OCI-LY7 (cell line): ENCODE measurements around the gene PCDH9. TPM values are rescaled to one million over a fixed set of nuclear protein-coding genes. Genes with fewer than 3 reads are reported as not detected.

Experiments
- BruUV-seq: library from RNA; stranded (reverse); fragments of 400-500 nt; replicated peaks from 2 replicates; lab custom pipeline; 2021; lab: Mats Ljungman, UMichigan
- CTCF ChIA-PET: fragments of 300-600 bp; sonication (Branson Sonifier 250); formaldehyde crosslinking; loops from one replicate; lab custom pipeline; 2022; ENCODE audit warnings: antibody characterized with exemption; ENCODE audit not compliant: unreplicated experiment; lab: Charles Lee
- POLR2A ChIA-PET: fragments of 300-600 bp; sonication (Branson Sonifier 250); formaldehyde crosslinking; loops from one replicate; lab custom pipeline; 2022; ENCODE audit warnings: antibody characterized with exemption; lab: Charles Lee
- DNase-seq: peaks from one replicate; pipeline ENCODE4 v3.0.0-alpha.2; 2015; ENCODE audit warnings: low spot score
- H2AFZ ChIP-seq: fragments of 200-600 bp; sonication (generic), shearing (Covaris generic); 2 replicates; pipeline ENCODE4 v1.6.1; 2014; ENCODE audit warnings: mild to moderate bottlenecking, antibody characterized with exemption, low read length, moderate library complexity
- H3K27ac ChIP-seq: fragments of 200-600 bp; sonication (generic); 2 replicates; pipeline ENCODE4 v1.5.1; 2014; ENCODE audit warnings: mixed run types, low read depth, mild to moderate bottlenecking, moderate library complexity, low read length, inconsistent platforms; ENCODE audit not compliant: poor library complexity, severe bottlenecking
- H3K36me3 ChIP-seq: fragments of 200-600 bp; sonication (generic); 2 replicates; pipeline ENCODE4 v1.6.1; 2014; ENCODE audit warnings: mild to moderate bottlenecking, antibody characterized with exemption, low read length, moderate library complexity, mixed read lengths; ENCODE audit not compliant: insufficient read depth
- H3K4me1 ChIP-seq: fragments of 200-600 bp; sonication (generic); 2 replicates; pipeline ENCODE4 v1.5.1; 2014; ENCODE audit warnings: mild to moderate bottlenecking, low read length; ENCODE audit not compliant: insufficient read depth, poor library complexity, severe bottlenecking
- H3K4me2 ChIP-seq: fragments of 200-600 bp; sonication (generic); 2 replicates; pipeline ENCODE4 v1.6.1; 2014; ENCODE audit warnings: mild to moderate bottlenecking, low read length
- H3K4me3 ChIP-seq: fragments of 200-600 bp; sonication (generic); 2 replicates; pipeline ENCODE4 v1.5.1; 2014; ENCODE audit warnings: mild to moderate bottlenecking, low read depth, low read length; ENCODE audit not compliant: poor library complexity, severe bottlenecking
- H3K79me2 ChIP-seq: fragments of 200-600 bp; sonication (generic); 2 replicates; pipeline ENCODE4 v1.6.1; 2016; ENCODE audit warnings: low read depth, mild to moderate bottlenecking, low read length, moderate library complexity, mixed read lengths; ENCODE audit not compliant: insufficient read depth
- H3K9me2 ChIP-seq: fragments of 200-600 bp; sonication (generic); 2 replicates; pipeline ENCODE4 v1.6.1; 2016; ENCODE audit warnings: mild to moderate bottlenecking, low read length, mixed read lengths; ENCODE audit not compliant: insufficient read depth
- H3K9me3 ChIP-seq: fragments of 200-600 bp; sonication (generic); 2 replicates; pipeline ENCODE4 v1.6.1; 2014; ENCODE audit warnings: mild to moderate bottlenecking, mixed run types, low read length, mixed read lengths
- H4K20me1 ChIP-seq: fragments of 200-600 bp; sonication (generic); 2 replicates; pipeline ENCODE4 v1.6.1; 2014; ENCODE audit warnings: mild to moderate bottlenecking, antibody characterized with exemption, low read length, moderate library complexity, mixed read lengths; ENCODE audit not compliant: insufficient read depth
- CTCF ChIP-seq: fragments of 200-600 bp; sonication (generic); conservative IDR thresholded peaks from 2 replicates; pipeline ENCODE4 v1.5.1; 2014; ENCODE audit warnings: mild to moderate bottlenecking, antibody characterized with exemption, low read length, moderate library complexity, mixed read lengths
- EZH2phosphoT487 ChIP-seq: fragments of 200-600 bp; sonication (generic); IDR thresholded peaks from 2 replicates; pipeline ENCODE4 v1.6.1; 2018; ENCODE audit warnings: low read depth, borderline replicate concordance, mild to moderate bottlenecking, mixed run types, antibody characterized with exemption, low read length, moderate library complexity, mixed read lengths
- intact Hi-C: fragments of 100-400 bp; cut with micrococcal nuclease; formaldehyde crosslinking; loops from one replicate; pipeline ENCODE4 v1.10.0; 2022; ENCODE audit not compliant: unreplicated experiment
- total RNA-seq, 2 experiments: library from RNA; depleted of rRNA in 1 of 2; stranded (reverse); fragments of >200 nt in 1 of 2; shearing (Covaris generic) in 1 of 2; gene quantifications; 2 replicates each; pipeline ENCODE4 v1.2.3, GENCODE V29; 2014 to 2022

PCDH9 gene
- total RNA-seq, 2 experiments from 2014 or later, result 20.1 to 26.0 TPM

- TF ChIP-seq EZH2phosphoT487, result no peak
- no peak for TF ChIP-seq CTCF
- Histone ChIP-seq H3K79me2 (no peaks in the 10 kb centered on the region), H3K27ac (no peak overlapping the region), H4K20me1 (no peaks in the 10 kb centered on the region), H3K4me1 (peaks cover 14% of the 10 kb centered on the region), H3K4me2 (no peak overlapping the region), H2AFZ (no peak overlapping the region), H3K4me3 (no peak overlapping the region), H3K9me3 (no peaks in the 10 kb centered on the region), H3K36me3 (no peaks in the 10 kb centered on the region), H3K9me2 (no peaks in the 10 kb centered on the region)
- ChIA-PET POLR2A (interaction anchor here (0.7 kb wide), 2 partner anchors 32 to 346 kb away, joined by 3 to 4 read pairs; no protein-coding TSS in a partner anchor), CTCF (no interaction called here)
- no TSS peak for BruUV-seq
- no peak for DNase-seq
- intact Hi-C loops, result no loop called here
These were observed 90.6 kb downstream of the PCDH9 start for GRCh38 chr13:67139551-67139950.

GRCh38 chr13:67138970-67139369 lies 91.2 kb downstream of the PCDH9 start:
- POLR2A ChIA-PET, result no interaction called here
- BruUV-seq, result no TSS peak
- TF ChIP-seq CTCF (no peak), EZH2phosphoT487 (no peak)

GRCh38 chr13:67137044-67137735 lies 92.9 kb downstream of the PCDH9 start:
- H3K36me3 ChIP-seq, result no peaks in the 10 kb centered on the region
- no peaks in the 10 kb centered on the region for H3K9me3 ChIP-seq
- BruUV-seq, result no TSS peak
- no peak for DNase-seq
- CTCF ChIA-PET, result no interaction called here
- H3K9me2 ChIP-seq, result no peaks in the 10 kb centered on the region
- no peaks in the 10 kb centered on the region for H3K79me2 ChIP-seq
- TF ChIP-seq CTCF (no peak), EZH2phosphoT487 (no peak)
- no peak overlapping the region for H3K4me3 ChIP-seq
- intact Hi-C loops, result no loop called here
- H2AFZ ChIP-seq, result no peak overlapping the region
- peaks cover 8% of the 10 kb centered on the region for H3K4me1 ChIP-seq
- H4K20me1 ChIP-seq, result no peaks in the 10 kb centered on the region
- POLR2A ChIA-PET, result interaction anchor here (0.7 to 1.5 kb wide), 5 partner anchors 10 to 94 kb away, joined by 3 to 6 read pairs (median 3); no protein-coding TSS in a partner anchor
- no peak overlapping the region for H3K27ac ChIP-seq
- no peak overlapping the region for H3K4me2 ChIP-seq

More at GRCh38 chr13:67138970-67139369, 91.2 kb downstream of the PCDH9 start:
- Histone ChIP-seq H4K20me1 (no peaks in the 10 kb centered on the region), H3K36me3 (no peaks in the 10 kb centered on the region), H3K4me1 (peaks cover 15% of the 10 kb centered on the region), H3K4me2 (no peak overlapping the region), H3K9me2 (no peaks in the 10 kb centered on the region), H3K79me2 (no peaks in the 10 kb centered on the region), H3K9me3 (no peaks in the 10 kb centered on the region), H3K27ac (no peak overlapping the region), H3K4me3 (no peak overlapping the region), H2AFZ (no peak overlapping the region)
- intact Hi-C loops, result no loop called here
- CTCF ChIA-PET, result no interaction called here
- no peak for DNase-seq
